Measurements from ENCODE around the gene PACRG. TPM values are rescaled to one million over a fixed set of nuclear protein-coding genes. Genes with fewer than 3 reads are reported as not detected.

PACRG gene
- total and polyA plus RNA-seq, 8 donors: 1.8 to 28.6 (median 3.2) TPM; not detected in 2

- no peak overlapping the region for H3K27ac ChIP-seq
- no peaks in the 10 kb centered on the region for H3K36me3 ChIP-seq
- peaks cover 2 to 20% (median 5%) of the 10 kb centered on the region in 4 donors for H3K4me1 ChIP-seq
- 86 to 92% (median 88%) methylated on average over 2 of the region's 2 CpGs for WGBS, 5 donors
- no peak for TF ChIP-seq POLR2AphosphoS5 (IDR thresholded peaks at IDR 0.05)
- no peak for TF ChIP-seq EP300 (IDR thresholded peaks at IDR 0.05)
- TF ChIP-seq POLR2A (IDR thresholded peaks at IDR 0.05): no peak
- no peak for TF ChIP-seq CTCF (IDR thresholded peaks at IDR 0.05)
- intact Hi-C loops (cut with DNase I; ENCODE audit: low total_unique reads): no loop called here
- H3K4me3 ChIP-seq: no peak overlapping the region
- no peaks in the 10 kb centered on the region for H3K27me3 ChIP-seq
- H3K9me3 ChIP-seq: no peaks in the 10 kb centered on the region
- no peak for DNase-seq
These were observed 6.4 kb upstream of the PACRG start for GRCh38 chr6:162721404-162721687.

GRCh38 chr6:162722226-162722625 lies 5.5 kb upstream of the PACRG start:
- WGBS, 5 donors: 76 to 93% (median 90%) methylated on average over 2 of the region's 2 CpGs
- no peak for DNase-seq
- H3K4me3 ChIP-seq: no peak overlapping the region
- no peaks in the 10 kb centered on the region for H3K36me3 ChIP-seq
- no peak for TF ChIP-seq EP300 (IDR thresholded peaks at IDR 0.05)
- no peak for TF ChIP-seq POLR2A (IDR thresholded peaks at IDR 0.05)
- no peak for TF ChIP-seq CTCF (IDR thresholded peaks at IDR 0.05)
- no peaks in the 10 kb centered on the region for H3K27me3 ChIP-seq
- H3K4me1 ChIP-seq: peaks cover 6 to 28% (median 10%) of the 10 kb centered on the region in 4 donors
- H3K9me3 ChIP-seq: no peaks in the 10 kb centered on the region
- no peak overlapping the region for H3K27ac ChIP-seq
- intact Hi-C loops (cut with DNase I; ENCODE audit: low total_unique reads): no loop called here

GRCh38 chr6:162722633-162723032 lies 5.1 kb upstream of the PACRG start:
- TF ChIP-seq EP300 (IDR thresholded peaks at IDR 0.05) (no peak), POLR2AphosphoS5 (IDR thresholded peaks at IDR 0.05) (no peak), POLR2A (IDR thresholded peaks at IDR 0.05) (no peak), CTCF (IDR thresholded peaks at IDR 0.05) (no peak)
- intact Hi-C loops (cut with DNase I; ENCODE audit: low total_unique reads): no loop called here
- H3K36me3 ChIP-seq: no peaks in the 10 kb centered on the region
- H3K4me3 ChIP-seq: no peak overlapping the region
- no peaks in the 10 kb centered on the region for H3K27me3 ChIP-seq
- no peak for DNase-seq
- no peaks in the 10 kb centered on the region for H3K9me3 ChIP-seq
- peaks cover 6 to 29% (median 10%) of the 10 kb centered on the region in 4 donors for H3K4me1 ChIP-seq
- 83 to 91% (median 87%) methylated on average over 1 of the region's 1 CpG for WGBS, 5 donors
- H3K27ac ChIP-seq: no peak overlapping the region

GRCh38 chr6:162726947-162727321 lies 840 bp upstream of the PACRG start:
- no peaks in the 10 kb centered on the region for H3K27me3 ChIP-seq
- 4 to 7% (median 5%) methylated on average over 13 of the region's 13 CpGs for WGBS, 5 donors
- no peak for DNase-seq
- peak overlapping the region; percentile 82 to 98 (median 90) for H3K27ac ChIP-seq
- no peaks in the 10 kb centered on the region for H3K36me3 ChIP-seq
- peaks cover 6 to 29% (median 14%) of the 10 kb centered on the region in 4 donors for H3K4me1 ChIP-seq
- intact Hi-C loops (cut with DNase I; ENCODE audit: low total_unique reads): no loop called here
- H3K9me3 ChIP-seq: no peaks in the 10 kb centered on the region
- TF ChIP-seq EP300 (IDR thresholded peaks at IDR 0.05) (no peak), CTCF (IDR thresholded peaks at IDR 0.05) (no peak), POLR2AphosphoS5 (IDR thresholded peaks at IDR 0.05) (no peak), POLR2A (IDR thresholded peaks at IDR 0.05) (no peak)
- H3K4me3 ChIP-seq: peak overlapping the region; percentile 81 to 91 (median 88)

Measured in stomach (tissue), 9 donors.